NCI-H146 (cell line): ENCODE measurements around the gene IFT57.
A peak's percentile ranks its signal among the peaks of the same experiment; 100 is the strongest.

Experiments used
- DNase-seq: peaks from one replicate; lab custom pipeline; 2025; lab: John Stamatoyannopoulos, UW

IFT57 gene

GRCh38 chr3:108218811-108219210, 3.4 kb downstream of the IFT57 start:
- DNase-seq = no peak

- DNase-seq = no peak
Observed at GRCh38 chr3:108215871-108216270, 6.4 kb downstream of the IFT57 start.

GRCh38 chr3:108209579-108209978, 12.6 kb downstream of the IFT57 start:
- no peak for DNase-seq

GRCh38 chr3:108208831-108209230, 13.4 kb downstream of the IFT57 start:
- DNase-seq = no peak

- peak; percentile 48 for DNase-seq
Observed at GRCh38 chr3:108202834-108203233, 19.4 kb downstream of the IFT57 start.

GRCh38 chr3:108202080-108202479, 20.1 kb downstream of the IFT57 start:
- DNase-seq = no peak

- DNase-seq = no peak
Observed at GRCh38 chr3:108201258-108201657, 21.0 kb downstream of the IFT57 start.

- DNase-seq = no peak
Observed at GRCh38 chr3:108200578-108200977, 21.6 kb downstream of the IFT57 start.

GRCh38 chr3:108200024-108200423, 22.2 kb downstream of the IFT57 start:
- DNase-seq = no peak

- DNase-seq = no peak
Observed at GRCh38 chr3:108191394-108191793, 30.8 kb downstream of the IFT57 start.

GRCh38 chr3:108190346-108190745, 31.9 kb downstream of the IFT57 start:
- no peak for DNase-seq

GRCh38 chr3:108189440-108189839, 32.8 kb downstream of the IFT57 start:
- no peak for DNase-seq

GRCh38 chr3:108185536-108185935, 36.7 kb downstream of the IFT57 start:
- no peak for DNase-seq

GRCh38 chr3:108184824-108185223, 37.4 kb downstream of the IFT57 start:
- DNase-seq = no peak

GRCh38 chr3:108183971-108184370, 38.3 kb downstream of the IFT57 start:
- no peak for DNase-seq

- peak; percentile 80 for DNase-seq
Observed at GRCh38 chr3:108183181-108183580, 39.0 kb downstream of the IFT57 start.

- DNase-seq = peak; percentile 89
Observed at GRCh38 chr3:108182339-108182738, 39.9 kb downstream of the IFT57 start.

- peak; percentile 50 for DNase-seq
Observed at GRCh38 chr3:108181172-108181571, 41.1 kb downstream of the IFT57 start.

GRCh38 chr3:108180194-108180593, 42.0 kb downstream of the IFT57 start:
- DNase-seq = peak; percentile 93

- no peak for DNase-seq
Observed at GRCh38 chr3:108178676-108179075, 43.5 kb downstream of the IFT57 start.

GRCh38 chr3:108177536-108177935, 44.7 kb downstream of the IFT57 start:
- peak; percentile 74 for DNase-seq

- no peak for DNase-seq
Observed at GRCh38 chr3:108175352-108175751, 46.9 kb downstream of the IFT57 start.

GRCh38 chr3:108171106-108171505, 51.1 kb downstream of the IFT57 start:
- DNase-seq = peak; percentile 58

- DNase-seq = no peak
Observed at GRCh38 chr3:108164391-108164790, 57.8 kb downstream of the IFT57 start.

- DNase-seq = no peak
Observed at GRCh38 chr3:108159865-108160264, 62.4 kb downstream of the IFT57 start.
